ENCODE measurements around the gene GAR1. TPM values are rescaled to one million over a fixed set of nuclear protein-coding genes. Genes with fewer than 3 reads are reported as not detected.
A peak's percentile ranks its signal among the peaks of the same experiment; 100 is the strongest.

The GAR1 gene
- total and polyA plus RNA-seq, 9 of the 15 experiments (the other 6 are each of a cell fraction or from before 2014, with no cell fraction given): 35.7 to 194 (median 68.2) TPM

DNA sequence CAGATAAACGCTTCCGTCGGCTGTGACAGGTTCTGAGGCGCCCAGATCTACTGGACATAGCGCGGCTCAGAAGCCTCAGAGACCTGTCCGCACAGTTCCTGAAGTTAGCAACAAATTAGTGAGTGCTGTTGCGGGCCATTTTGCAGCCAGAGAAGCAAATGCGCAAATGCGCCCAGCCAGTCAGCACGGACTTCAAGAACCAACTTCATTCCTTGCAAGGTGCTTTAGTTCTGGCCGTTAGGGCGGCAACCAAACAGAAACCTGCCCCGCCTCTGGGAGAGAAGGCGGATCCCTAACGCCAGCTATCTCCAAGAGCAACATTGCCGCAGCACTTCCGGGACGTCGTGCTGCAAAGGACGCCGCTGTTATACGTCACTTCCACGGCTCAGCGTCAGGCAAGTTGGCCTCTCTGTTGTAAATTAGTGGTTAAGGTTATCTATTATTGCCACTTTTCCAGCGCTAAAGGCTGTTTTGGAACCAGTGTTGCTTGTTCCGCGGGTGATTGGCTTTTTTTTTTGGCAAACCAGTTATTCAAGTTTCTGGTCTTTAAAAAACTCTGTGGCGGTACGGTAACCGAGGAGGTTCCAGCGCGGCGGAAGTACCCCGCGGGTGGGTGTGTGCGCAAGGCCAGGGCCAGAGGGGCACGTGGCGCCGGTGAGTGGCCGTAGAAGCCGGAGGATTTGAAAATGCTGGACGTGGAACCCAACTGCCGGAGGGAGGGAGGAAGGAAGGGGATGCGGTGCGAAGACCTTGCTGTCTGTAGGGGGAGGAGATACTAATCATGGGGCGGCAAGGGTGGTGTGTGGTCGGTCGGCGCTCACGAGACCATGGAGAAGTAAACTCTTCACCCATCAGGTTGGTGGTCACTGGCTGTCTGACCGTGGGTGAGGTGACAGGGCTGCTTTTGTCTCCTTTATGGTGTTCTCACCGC, at the start of gene GAR1 (continued):
- TF ChIP-seq, protein P1, sequence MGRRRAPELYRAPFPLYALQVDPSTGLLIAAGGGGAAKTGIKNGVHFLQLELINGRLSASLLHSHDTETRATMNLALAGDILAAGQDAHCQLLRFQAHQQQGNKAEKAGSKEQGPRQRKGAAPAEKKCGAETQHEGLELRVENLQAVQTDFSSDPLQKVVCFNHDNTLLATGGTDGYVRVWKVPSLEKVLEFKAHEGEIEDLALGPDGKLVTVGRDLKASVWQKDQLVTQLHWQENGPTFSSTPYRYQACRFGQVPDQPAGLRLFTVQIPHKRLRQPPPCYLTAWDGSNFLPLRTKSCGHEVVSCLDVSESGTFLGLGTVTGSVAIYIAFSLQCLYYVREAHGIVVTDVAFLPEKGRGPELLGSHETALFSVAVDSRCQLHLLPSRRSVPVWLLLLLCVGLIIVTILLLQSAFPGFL (CRISPR knock-in tag; IDR thresholded peaks at IDR 0.05): peak; percentile 88; the same call in 1 of the 2 replicates
- TF ChIP-seq ZNF551 (CRISPR knock-in tag; IDR thresholded peaks at IDR 0.05) (no peak), SOX6 (IDR thresholded peaks at IDR 0.05) (peak; percentile 63), BRCA1 (IDR thresholded peaks at IDR 0.05) (no peak), BRCA1 (CRISPR knock-in tag; IDR thresholded peaks at IDR 0.05) (no peak), SMAD1 (IDR thresholded peaks at IDR 0.05; ENCODE audit: low read depth, low read length, partially characterized antibody) (peak; percentile 30), TEAD4 (IDR thresholded peaks at IDR 0.05; ENCODE audit: low read length) (peak; percentile 5; the same call in 1 of the 2 replicates), TEAD4 (CRISPR knock-in tag; IDR thresholded peaks at IDR 0.05; ENCODE audit: borderline replicate concordance) (no peak), MAX (CRISPR knock-in tag; IDR thresholded peaks at IDR 0.05) (peak; percentile 95), LARP7 (IDR thresholded peaks at IDR 0.05) (0 out of 2 replicates have a peak, but pooled peaks have one; percentile 32), SRF (CRISPR knock-in tag; IDR thresholded peaks at IDR 0.05) (0 out of 4 replicates have a peak, but pooled peaks of 1 of the 2 experiments have one; percentile 66), RFX7 (CRISPR knock-in tag; IDR thresholded peaks at IDR 0.05) (no peak), NFIX (CRISPR knock-in tag; IDR thresholded peaks at IDR 0.05; ENCODE audit: low read depth) (no peak), ZFX (CRISPR knock-in tag; IDR thresholded peaks at IDR 0.05) (peak; percentile 73), CXXC5 (CRISPR knock-in tag; IDR thresholded peaks at IDR 0.05) (peak; percentile 94), C11orf30 (IDR thresholded peaks at IDR 0.05; ENCODE audit: low read depth) (peak; percentile 92), ZNF589 (CRISPR knock-in tag; IDR thresholded peaks at IDR 0.05; ENCODE audit: low read depth) (peak; percentile 59; the same call in 1 of the 2 replicates), SPI1 (IDR thresholded peaks at IDR 0.05; ENCODE audit: borderline replicate concordance, low read depth, low read length) (0 out of 2 replicates have a peak, but pooled peaks have one; percentile 8), TRIM28 (IDR thresholded peaks at IDR 0.05) (no peak), ZNF316 (IDR thresholded peaks at IDR 0.05) (no peak)

Data from K562 (cell line).